AG09319 (cell line): Measurements from ENCODE around the gene THAP12.

Experiments used
- DNase-seq: peaks from one replicate; pipeline ENCODE4 v3.0.0-alpha.2; 2010; ENCODE audit warnings: low read depth; ENCODE audit errors: extremely low read depth
- CTCF ChIP-seq: IDR thresholded peaks from 2 replicates; pipeline ENCODE4 v1.5.1; 2011; ENCODE audit warnings: low read depth, mild to moderate bottlenecking, inconsistent platforms, low read length, moderate library complexity

The THAP12 gene

GRCh38 chr11:76376746-76377558, 4.0 kb downstream of the THAP12 start:
- TF ChIP-seq CTCF: no peak
- DNase-seq: no peak

- no peak for DNase-seq
Observed at GRCh38 chr11:76371170-76371569, 9.8 kb downstream of the THAP12 start.

GRCh38 chr11:76369406-76369805, 11.5 kb downstream of the THAP12 start:
- DNase-seq: no peak

More at GRCh38 chr11:76371170-76371569, 9.8 kb downstream of the THAP12 start:
- no peak for TF ChIP-seq CTCF

GRCh38 chr11:76368490-76368889, 12.4 kb downstream of the THAP12 start:
- DNase-seq: no peak
- no peak for TF ChIP-seq CTCF

More at GRCh38 chr11:76369406-76369805, 11.5 kb downstream of the THAP12 start:
- TF ChIP-seq CTCF: no peak

- DNase-seq: no peak
- no peak for TF ChIP-seq CTCF
Observed at GRCh38 chr11:76365038-76365679, 15.8 kb downstream of the THAP12 start.

- no peak for TF ChIP-seq CTCF
Observed at GRCh38 chr11:76362716-76363115, 18.2 kb downstream of the THAP12 start.

GRCh38 chr11:76361776-76362175, 19.2 kb downstream of the THAP12 start:
- no peak for TF ChIP-seq CTCF
- no peak for DNase-seq

More at GRCh38 chr11:76362716-76363115, 18.2 kb downstream of the THAP12 start:
- DNase-seq: no peak
